Mononuclear cell (primary cell): ENCODE measurements around the gene RNASEL. TPM values are rescaled to one million over a fixed set of nuclear protein-coding genes. Genes with fewer than 3 reads are reported as not detected.
A peak's percentile ranks its signal among the peaks of the same experiment; 100 is the strongest.

Source experiments
- H3K27me3 ChIP-seq: 2 replicates; pipeline ENCODE4 v1.6.0; 2011; ENCODE audit warnings: low read length, control low read depth; ENCODE audit not compliant: insufficient read depth
- H3K4me1 ChIP-seq: 2 replicates; pipeline ENCODE4 v1.5.1; 2011; ENCODE audit warnings: mild to moderate bottlenecking, low read length, control low read depth; ENCODE audit not compliant: insufficient read depth
- H3K4me3 ChIP-seq: 2 replicates; pipeline ENCODE4 v1.5.1; 2011; ENCODE audit warnings: mild to moderate bottlenecking, low read length, moderate library complexity
- H3K9me3 ChIP-seq: 2 replicates; pipeline ENCODE4 v1.5.1; 2011; ENCODE audit warnings: low read depth, mild to moderate bottlenecking, control low read depth, low read length
- total RNA-seq: library from RNA; depleted of rRNA; stranded (reverse); fragments of >200 nt; gene quantifications from one replicate; pipeline ENCODE4 v1.2.3, GENCODE V29; 2012

The RNASEL gene
- total RNA-seq, 1 donor: 2.9 TPM

- no peaks in the 10 kb centered on the region for H3K9me3 ChIP-seq
- H3K4me3 ChIP-seq: no peak overlapping the region
- peaks cover 26% of the 10 kb centered on the region for H3K4me1 ChIP-seq
- peaks cover 39% of the 10 kb centered on the region for H3K27me3 ChIP-seq
Observed at GRCh38 chr1:182611326-182611725, 22.3 kb upstream of the RNASEL start.

DNA sequence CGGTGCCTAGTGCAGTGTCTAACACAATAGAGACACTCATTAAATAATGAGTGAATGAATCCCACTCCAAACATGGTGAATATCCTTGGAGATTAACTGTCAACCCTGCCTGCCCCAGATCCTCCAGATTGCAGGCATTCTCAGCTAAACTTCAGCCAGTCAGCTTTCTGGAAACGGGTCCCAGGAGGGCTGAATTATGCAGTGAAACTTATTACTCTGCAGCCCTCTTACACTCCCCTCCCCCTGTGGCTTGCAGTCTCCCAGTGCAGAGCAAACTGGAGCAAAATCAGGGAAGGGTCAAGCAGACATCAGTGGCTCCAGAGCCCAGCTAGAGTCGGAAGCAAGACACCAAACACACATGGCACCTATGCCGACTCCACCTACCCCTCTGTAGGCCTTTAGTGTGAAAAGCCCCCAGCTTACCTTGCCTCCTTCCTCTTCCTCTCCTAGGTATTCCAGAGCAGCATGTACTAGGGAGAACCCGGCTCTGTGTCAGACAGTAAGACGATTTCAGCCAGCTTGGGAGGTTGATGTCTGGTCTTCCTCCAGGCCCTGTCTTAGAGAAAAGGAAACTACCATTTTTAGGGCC is 21.6 kb upstream of the RNASEL start:
- H3K4me1 ChIP-seq: peaks cover 20% of the 10 kb centered on the region
- H3K27me3 ChIP-seq: peaks cover 37% of the 10 kb centered on the region
- no peak overlapping the region for H3K4me3 ChIP-seq
- H3K9me3 ChIP-seq: no peaks in the 10 kb centered on the region

DNA sequence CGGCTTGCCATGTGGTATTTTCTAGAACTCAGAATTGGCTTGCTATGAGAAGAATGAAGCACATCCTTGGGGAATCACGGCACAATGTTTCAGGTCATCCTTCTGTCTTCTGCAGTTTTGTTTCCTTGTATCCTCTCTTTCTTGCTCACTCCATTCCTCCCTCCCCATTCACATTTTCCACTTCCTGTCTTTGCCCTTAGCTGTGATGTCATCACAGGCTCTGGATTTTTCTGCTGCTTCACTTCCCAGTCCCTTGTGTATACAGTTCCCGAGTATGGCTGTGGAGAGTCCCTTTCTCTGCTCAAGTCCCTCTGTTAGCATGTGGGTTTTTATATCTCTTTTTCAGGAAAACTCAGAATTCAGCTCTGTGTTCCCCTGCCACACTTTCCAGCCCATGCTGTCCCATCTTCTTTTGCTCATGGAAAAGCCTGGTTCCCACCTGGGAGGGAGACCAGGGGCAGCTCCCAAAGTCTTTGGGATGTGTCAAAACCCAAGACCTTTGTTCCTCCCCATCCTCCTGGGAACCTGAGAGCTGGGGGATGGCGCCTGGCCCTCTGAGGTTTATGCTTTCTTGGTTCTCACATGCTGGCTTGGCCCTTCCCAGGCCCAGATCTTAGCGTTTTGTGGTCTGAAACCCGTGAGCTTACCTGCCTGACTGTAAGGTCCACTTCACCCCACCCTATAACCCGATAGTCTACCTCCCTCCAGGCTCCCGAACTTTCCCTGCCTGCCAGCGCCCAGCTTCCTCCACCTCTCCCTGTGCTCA is 20.0 kb upstream of the RNASEL start:
- Histone ChIP-seq H3K4me1 (peaks cover 10% of the 10 kb centered on the region), H3K4me3 (no peak overlapping the region), H3K27me3 (peaks cover 29% of the 10 kb centered on the region), H3K9me3 (no peaks in the 10 kb centered on the region)

- Histone ChIP-seq H3K9me3 (no peaks in the 10 kb centered on the region), H3K4me1 (peaks cover 15% of the 10 kb centered on the region), H3K4me3 (no peak overlapping the region)
Observed at GRCh38 chr1:182608236-182608635, 19.2 kb upstream of the RNASEL start.

DNA sequence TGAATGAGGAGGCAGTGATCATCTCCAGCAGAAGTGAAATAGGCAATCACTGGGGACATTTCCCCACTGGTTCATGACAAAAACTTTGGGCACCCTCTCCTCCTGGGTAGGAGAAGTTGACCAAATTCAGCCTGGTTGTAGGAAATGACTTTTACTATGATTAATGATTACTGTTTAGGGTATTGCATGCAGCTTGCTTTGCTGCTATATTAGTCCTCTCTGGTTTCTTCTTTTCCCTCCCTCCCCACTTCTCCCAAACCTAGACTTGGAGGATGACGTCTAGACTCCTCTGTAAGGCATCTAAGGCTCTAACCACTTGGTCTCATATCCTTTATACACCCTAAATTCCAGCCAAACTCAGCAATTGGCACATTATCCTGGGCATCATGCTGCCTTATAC is 18.5 kb upstream of the RNASEL start:
- peaks cover 24% of the 10 kb centered on the region for H3K27me3 ChIP-seq
- no peak overlapping the region for H3K4me3 ChIP-seq
- H3K9me3 ChIP-seq: no peaks in the 10 kb centered on the region
- H3K4me1 ChIP-seq: peaks cover 20% of the 10 kb centered on the region

More at GRCh38 chr1:182608236-182608635, 19.2 kb upstream of the RNASEL start:
- H3K27me3 ChIP-seq: peaks cover 25% of the 10 kb centered on the region

DNA sequence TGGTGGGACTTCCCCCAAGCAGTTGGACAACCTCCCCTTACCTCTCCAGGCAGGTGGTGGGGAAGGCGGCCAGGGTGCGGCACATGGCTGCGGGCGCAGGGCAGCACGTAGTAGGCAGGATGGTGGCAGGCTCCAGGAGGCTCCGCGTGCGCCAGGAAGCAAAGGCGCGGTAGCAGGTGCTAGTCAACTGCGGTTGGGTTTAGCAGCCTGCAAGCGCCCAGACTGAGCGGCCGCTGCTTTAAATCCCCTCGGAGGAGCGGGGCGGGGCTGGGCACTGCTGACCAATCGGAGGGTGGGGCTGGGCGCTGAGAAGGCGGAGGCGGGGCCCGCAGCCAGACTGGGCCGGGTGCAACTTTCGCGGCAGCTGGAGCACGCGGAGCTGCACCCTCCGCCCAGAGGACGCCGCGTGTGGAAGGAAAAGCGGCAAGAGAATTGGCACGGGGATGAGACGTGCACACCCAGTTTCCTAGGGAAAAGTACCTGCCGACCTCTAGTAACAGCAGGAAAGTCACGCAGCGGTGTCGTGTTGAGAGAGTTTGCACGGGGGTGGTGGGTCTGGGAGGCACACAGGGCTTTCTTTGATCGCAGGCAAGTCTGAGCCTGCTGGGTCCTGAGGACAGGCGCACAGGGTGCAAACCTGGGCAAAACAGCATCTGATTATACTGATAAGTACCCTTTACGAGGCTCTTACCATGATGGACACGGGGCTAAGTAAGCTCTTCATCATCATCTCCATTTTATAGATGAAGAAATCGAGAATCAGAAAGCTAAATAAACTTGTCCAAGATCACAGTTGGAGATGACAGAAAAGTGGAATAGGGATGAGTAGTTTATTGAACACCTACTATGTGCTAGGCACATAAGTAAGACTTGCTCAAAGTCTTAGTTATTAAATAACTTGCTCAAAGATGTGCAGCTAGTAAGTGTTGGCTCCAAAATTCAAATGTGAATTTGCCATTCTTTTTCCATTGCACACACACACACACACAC is 15.4 kb upstream of the RNASEL start, which contains the start of gene RGS16:
TSS of gene RGS16 (minus strand) at position 215 of the 990 bp plus-strand sequence. CDS start at position 85, 130 bp downstream.
- peak within 1 kb of the TSS; percentile 8 for H3K4me3 ChIP-seq
- H3K9me3 ChIP-seq: no peaks in the 10 kb centered on the region
- peaks cover 17% of the 10 kb centered on the region for H3K27me3 ChIP-seq
- H3K4me1 ChIP-seq: peaks cover 20% of the 10 kb centered on the region

DNA sequence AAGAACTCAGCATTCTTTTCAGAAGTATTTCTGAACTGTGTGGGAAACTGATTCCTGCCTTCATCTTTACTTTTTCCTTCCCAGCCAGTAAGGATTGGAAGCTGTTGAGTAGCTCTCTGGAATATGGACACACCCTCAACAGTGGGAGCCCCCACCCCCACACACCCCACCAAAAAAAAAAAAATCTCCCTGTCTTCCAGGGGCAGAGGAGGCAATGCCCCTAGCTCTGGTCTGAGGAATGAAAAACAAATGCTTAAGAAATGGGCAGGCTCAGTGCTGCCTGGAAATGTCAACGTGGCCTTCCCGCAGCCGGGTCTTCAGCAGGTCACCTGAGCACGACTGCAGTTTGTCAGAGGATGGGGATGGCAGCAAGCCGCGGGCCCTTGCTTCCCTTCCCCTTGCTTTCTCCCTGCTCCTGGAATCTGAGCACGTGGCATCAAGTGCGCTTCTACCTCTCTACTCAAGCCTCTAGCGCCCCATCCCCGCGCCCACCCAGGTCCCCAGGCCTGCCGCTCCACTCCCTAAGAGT is 14.7 kb upstream of the RNASEL start:
- H3K4me1 ChIP-seq: peaks cover 20% of the 10 kb centered on the region
- H3K9me3 ChIP-seq: no peaks in the 10 kb centered on the region
- peaks cover 17% of the 10 kb centered on the region for H3K27me3 ChIP-seq
- H3K4me3 ChIP-seq: peak overlapping the region; percentile 8

GRCh38 chr1:182602935-182603645 is 14.0 kb upstream of the RNASEL start:
- H3K4me3 ChIP-seq: no peak overlapping the region
- H3K27me3 ChIP-seq: peaks cover 17% of the 10 kb centered on the region
- H3K4me1 ChIP-seq: peaks cover 20% of the 10 kb centered on the region
- no peaks in the 10 kb centered on the region for H3K9me3 ChIP-seq

- peaks cover 20% of the 10 kb centered on the region for H3K4me1 ChIP-seq
- H3K27me3 ChIP-seq: peaks cover 17% of the 10 kb centered on the region
- H3K4me3 ChIP-seq: no peak overlapping the region
- H3K9me3 ChIP-seq: no peaks in the 10 kb centered on the region
Observed at GRCh38 chr1:182601913-182602312, 12.9 kb upstream of the RNASEL start.

GRCh38 chr1:182601416-182601786 is 12.3 kb upstream of the RNASEL start:
- no peaks in the 10 kb centered on the region for H3K9me3 ChIP-seq
- H3K4me1 ChIP-seq: peaks cover 20% of the 10 kb centered on the region
- H3K27me3 ChIP-seq: peaks cover 17% of the 10 kb centered on the region
- no peak overlapping the region for H3K4me3 ChIP-seq

- Histone ChIP-seq H3K9me3 (no peaks in the 10 kb centered on the region), H3K4me1 (peaks cover 20% of the 10 kb centered on the region), H3K4me3 (no peak overlapping the region)
Observed at GRCh38 chr1:182600745-182601415, 11.8 kb upstream of the RNASEL start.

DNA sequence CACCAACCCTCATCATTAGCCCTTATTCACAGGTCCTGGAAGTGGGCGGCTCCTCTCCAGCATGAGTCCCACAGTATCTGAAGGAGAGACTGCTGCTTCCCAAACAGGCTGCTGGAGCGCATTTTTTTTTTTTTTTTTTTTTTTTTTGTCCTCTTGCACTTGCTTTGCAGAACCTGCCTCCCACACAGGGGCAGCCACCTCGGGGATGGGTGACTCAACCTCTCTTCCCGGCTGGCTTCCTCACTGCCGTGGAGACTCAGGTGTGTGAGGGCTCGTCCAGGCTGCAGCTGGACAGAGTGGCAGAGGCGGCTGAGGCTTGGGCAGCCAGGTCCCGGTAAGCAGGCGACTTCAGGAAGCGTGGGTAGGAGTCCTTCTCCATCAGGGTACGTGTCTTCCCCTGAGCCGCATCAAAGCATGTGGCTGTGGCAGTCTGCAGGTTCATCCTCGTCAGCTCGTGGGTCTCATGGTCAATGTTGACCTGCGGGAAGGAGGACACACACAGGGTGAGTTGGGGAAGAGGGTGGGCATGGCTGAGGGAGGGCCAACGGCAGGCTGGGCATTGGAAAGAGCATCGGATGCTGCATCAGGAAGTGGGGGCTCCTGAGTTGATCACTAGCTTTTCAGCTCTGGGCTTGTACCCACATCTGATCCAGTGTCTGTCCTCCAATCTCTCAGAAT is 11.1 kb upstream of the RNASEL start:
- no peaks in the 10 kb centered on the region for H3K9me3 ChIP-seq
- no peak overlapping the region for H3K4me3 ChIP-seq
- H3K4me1 ChIP-seq: peaks cover 21% of the 10 kb centered on the region
- peaks cover 13% of the 10 kb centered on the region for H3K27me3 ChIP-seq

More at GRCh38 chr1:182600745-182601415, 11.8 kb upstream of the RNASEL start:
- peaks cover 17% of the 10 kb centered on the region for H3K27me3 ChIP-seq

DNA sequence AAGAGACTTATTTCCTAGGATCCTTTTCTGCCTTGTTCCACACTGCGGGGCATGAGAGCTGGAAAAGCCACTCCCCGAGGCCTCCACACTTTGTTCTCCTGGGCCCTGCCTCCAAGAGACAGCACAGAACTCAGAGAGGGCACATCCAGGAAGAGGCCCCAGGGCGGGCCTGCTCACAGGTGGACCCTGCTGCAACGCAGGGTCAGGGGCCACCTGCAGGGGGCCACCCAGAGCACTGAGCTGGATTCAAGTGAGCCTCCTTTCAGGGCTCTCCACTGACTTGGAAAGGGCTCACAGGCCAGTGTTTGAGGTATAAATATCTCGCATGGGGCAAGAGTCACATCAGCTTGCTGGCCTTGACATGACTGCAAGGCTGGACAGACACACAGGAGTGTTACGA is 10.3 kb upstream of the RNASEL start:
- Histone ChIP-seq H3K27me3 (peaks cover 10% of the 10 kb centered on the region), H3K4me1 (peaks cover 22% of the 10 kb centered on the region), H3K4me3 (no peak overlapping the region), H3K9me3 (no peaks in the 10 kb centered on the region)
